ENCODE results near the gene IDI2. TPM values are rescaled to one million over a fixed set of nuclear protein-coding genes. Genes with fewer than 3 reads are reported as not detected.
"Not testable (repeated sequence)": the region's sequence is repeated elsewhere in the genome, so short reads cannot be mapped to it uniquely, and the experiment has no call there.

IDI2 gene
- total RNA-seq, 1 donor from 2014 or later, result 0.16 TPM

- peak; percentile 97 for ATAC-seq (ENCODE audit: poor library complexity)
- DNase-seq, result peak; percentile 98
- intact Hi-C loops (cut with DNase I), result no loop called here
Observed at GRCh38 chr10:1048732-1049424, 23.2 kb upstream of the IDI2 start, which contains the start of gene IDI1. TSS of gene IDI1 (minus strand) at chr10:1049119. CDS start at chr10:1049003, 116 bp downstream.

GRCh38 chr10:1048349-1048731, 22.7 kb upstream of the IDI2 start:
- peak; percentile 60 for DNase-seq
- intact Hi-C loops (cut with DNase I), result no loop called here
- peak; percentile 24 for ATAC-seq (ENCODE audit: poor library complexity)

- ATAC-seq (ENCODE audit: poor library complexity), result no peak
Observed at GRCh38 chr10:1047937-1048336, 22.3 kb upstream of the IDI2 start.

GRCh38 chr10:1045415-1045814, 19.8 kb upstream of the IDI2 start:
- DNase-seq (no peak), ATAC-seq (ENCODE audit: poor library complexity) (no peak)
- intact Hi-C loops (cut with DNase I), result no loop called here

More at GRCh38 chr10:1047937-1048336, 22.3 kb upstream of the IDI2 start:
- intact Hi-C loops (cut with DNase I), result no loop called here
- DNase-seq, result no peak

- DNase-seq (no peak), ATAC-seq (ENCODE audit: poor library complexity) (no peak)
- intact Hi-C loops (cut with DNase I), result no loop called here
Observed at GRCh38 chr10:1044964-1045363, 19.3 kb upstream of the IDI2 start.

- ATAC-seq (ENCODE audit: poor library complexity) (no peak), DNase-seq (no peak)
- intact Hi-C loops (cut with DNase I), result no loop called here
Observed at GRCh38 chr10:1044146-1044545, 18.5 kb upstream of the IDI2 start.

- intact Hi-C loops (cut with DNase I), result no loop called here
- peak; percentile 59 for DNase-seq
- ATAC-seq (ENCODE audit: poor library complexity), result peak; percentile 62
Observed at GRCh38 chr10:1043532-1043995, 17.9 kb upstream of the IDI2 start.

- DNase-seq, result no peak
- no peak for ATAC-seq (ENCODE audit: poor library complexity)
- intact Hi-C loops (cut with DNase I), result no loop called here
Observed at GRCh38 chr10:1041514-1041913, 15.9 kb upstream of the IDI2 start.

- ATAC-seq (ENCODE audit: poor library complexity), result no peak
- no peak for DNase-seq
- intact Hi-C loops (cut with DNase I), result no loop called here
Observed at GRCh38 chr10:1040133-1040532, 14.5 kb upstream of the IDI2 start.

GRCh38 chr10:1038769-1039168, 13.1 kb upstream of the IDI2 start:
- intact Hi-C loops (cut with DNase I); ATAC-seq (ENCODE audit: poor library complexity); DNase-seq: not testable (repeated sequence)

- DNase-seq, result no peak
- intact Hi-C loops (cut with DNase I), result no loop called here
- ATAC-seq (ENCODE audit: poor library complexity), result no peak
Observed at GRCh38 chr10:1037098-1037497, 11.4 kb upstream of the IDI2 start.

- intact Hi-C loops (cut with DNase I), result no loop called here
- DNase-seq (no peak), ATAC-seq (ENCODE audit: poor library complexity) (no peak)
Observed at GRCh38 chr10:1036341-1036791, 10.7 kb upstream of the IDI2 start.

- DNase-seq (no peak), ATAC-seq (ENCODE audit: poor library complexity) (no peak)
- intact Hi-C loops (cut with DNase I), result no loop called here
Observed at GRCh38 chr10:1035201-1035600, 9.5 kb upstream of the IDI2 start.

GRCh38 chr10:1034758-1035157, 9.1 kb upstream of the IDI2 start:
- intact Hi-C loops (cut with DNase I), result no loop called here
- ATAC-seq (ENCODE audit: poor library complexity), result no peak
- DNase-seq, result no peak

- intact Hi-C loops (cut with DNase I), result no loop called here
- DNase-seq (no peak), ATAC-seq (ENCODE audit: poor library complexity) (peak; percentile 66)
Observed at GRCh38 chr10:1033601-1034000, 7.9 kb upstream of the IDI2 start.

GRCh38 chr10:1029838-1030237, 4.2 kb upstream of the IDI2 start:
- intact Hi-C loops (cut with DNase I), result no loop called here
- no peak for DNase-seq
- ATAC-seq (ENCODE audit: poor library complexity), result no peak

- intact Hi-C loops (cut with DNase I), result no loop called here
- DNase-seq, result no peak
- peak; percentile 64 for ATAC-seq (ENCODE audit: poor library complexity)
Observed at GRCh38 chr10:1026578-1026977, 919 bp upstream of the IDI2 start.

- intact Hi-C loops (cut with DNase I), result no loop called here
- DNase-seq, result no peak
- no peak for ATAC-seq (ENCODE audit: poor library complexity)
Observed at GRCh38 chr10:1024103-1024502, 1.6 kb downstream of the IDI2 start.

GRCh38 chr10:1022413-1022812, 3.2 kb downstream of the IDI2 start:
- intact Hi-C loops (cut with DNase I), result no loop called here
- DNase-seq (no peak), ATAC-seq (ENCODE audit: poor library complexity) (peak; percentile 77)

GRCh38 chr10:1020958-1021357, 4.7 kb downstream of the IDI2 start:
- ATAC-seq (ENCODE audit: poor library complexity) (no peak), DNase-seq (no peak)
- intact Hi-C loops (cut with DNase I), result no loop called here

- ATAC-seq (ENCODE audit: poor library complexity) (no peak), DNase-seq (no peak)
- intact Hi-C loops (cut with DNase I), result no loop called here
Observed at GRCh38 chr10:1020460-1020859, 5.2 kb downstream of the IDI2 start.

Measured in Right ventricle myocardium superior (tissue), 1 donor.